Endothelial cell of umbilical vein (primary cell): ENCODE results near the gene ITM2B.

Source experiments
- EZH2 ChIP-seq: IDR thresholded peaks from 2 replicates; pipeline ENCODE4 v1.6.1; 2012; ENCODE audit warnings: borderline replicate concordance, low read depth, mild to moderate bottlenecking, moderate library complexity, low read length, inconsistent platforms; ENCODE audit not compliant: severe bottlenecking
- GATA2 ChIP-seq: IDR thresholded peaks from 2 replicates; pipeline ENCODE4 v1.7.0; 2011; ENCODE audit warnings: low read depth, mild to moderate bottlenecking, moderate library complexity, mixed read lengths, low read length; ENCODE audit not compliant: insufficient read length, insufficient read depth
- JUN ChIP-seq: IDR thresholded peaks from 2 replicates; pipeline ENCODE4 v1.6.1; 2011; ENCODE audit warnings: borderline replicate concordance, low read depth; ENCODE audit not compliant: insufficient read length, insufficient read depth
- MYC ChIP-seq: IDR thresholded peaks from one replicate; pipeline ENCODE4 v1.6.1; 2011; ENCODE audit warnings: mild to moderate bottlenecking, low read depth, low read length
- POLR2A ChIP-seq: IDR thresholded peaks from 2 replicates; pipeline ENCODE4 v1.6.1; 2012; ENCODE audit warnings: low read depth, mild to moderate bottlenecking, control low read depth, low read length
- POLR2AphosphoS5 ChIP-seq: IDR thresholded peaks from 2 replicates; pipeline ENCODE4 v1.6.1; 2012; ENCODE audit warnings: low read depth, mild to moderate bottlenecking, control low read depth, low read length, moderate library complexity; ENCODE audit not compliant: insufficient read depth
- TF ChIP-seq, protein P1 (sequence below), 2 donors: IDR thresholded peaks; 1 replicate in 1 of 2; 2 replicates in 1 of 2; pipeline ENCODE4 v1.5.1; 2011; ENCODE audit warnings: low read length in 2 of 2, mild to moderate bottlenecking in 2 of 2, moderate library complexity in 2 of 2, control low read depth in 1 of 2, inconsistent platforms in 1 of 2, low read depth in 1 of 2; ENCODE audit not compliant: insufficient read depth in 1 of 2; ENCODE audit errors: extremely low read depth in 1 of 2
- TF ChIP-seq, protein P2 (sequence below): IDR thresholded peaks from 2 replicates; pipeline ENCODE4 v1.6.1; 2011; ENCODE audit not compliant: insufficient read depth, insufficient read length

DNA sequence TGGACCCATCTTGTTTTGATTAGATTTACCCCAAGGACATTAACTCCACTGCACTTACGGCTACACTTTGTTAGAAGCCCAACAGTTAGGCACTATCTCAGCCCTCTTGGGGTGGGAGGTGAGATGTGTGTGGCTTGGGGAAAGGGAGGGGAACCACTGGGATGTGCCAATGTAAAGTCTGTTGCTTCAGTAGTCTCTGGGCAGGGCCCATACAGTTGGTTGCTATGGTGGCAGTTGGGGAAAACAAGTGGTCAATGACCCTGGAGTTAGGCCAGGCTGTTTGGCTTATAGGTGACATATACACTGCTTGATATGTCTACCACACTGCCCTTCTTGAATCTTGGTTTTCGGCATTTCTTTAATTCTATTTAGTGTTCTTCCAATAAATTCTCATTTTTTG lies 61.6 kb downstream of the ITM2B start:
- TF ChIP-seq, protein P1, sequence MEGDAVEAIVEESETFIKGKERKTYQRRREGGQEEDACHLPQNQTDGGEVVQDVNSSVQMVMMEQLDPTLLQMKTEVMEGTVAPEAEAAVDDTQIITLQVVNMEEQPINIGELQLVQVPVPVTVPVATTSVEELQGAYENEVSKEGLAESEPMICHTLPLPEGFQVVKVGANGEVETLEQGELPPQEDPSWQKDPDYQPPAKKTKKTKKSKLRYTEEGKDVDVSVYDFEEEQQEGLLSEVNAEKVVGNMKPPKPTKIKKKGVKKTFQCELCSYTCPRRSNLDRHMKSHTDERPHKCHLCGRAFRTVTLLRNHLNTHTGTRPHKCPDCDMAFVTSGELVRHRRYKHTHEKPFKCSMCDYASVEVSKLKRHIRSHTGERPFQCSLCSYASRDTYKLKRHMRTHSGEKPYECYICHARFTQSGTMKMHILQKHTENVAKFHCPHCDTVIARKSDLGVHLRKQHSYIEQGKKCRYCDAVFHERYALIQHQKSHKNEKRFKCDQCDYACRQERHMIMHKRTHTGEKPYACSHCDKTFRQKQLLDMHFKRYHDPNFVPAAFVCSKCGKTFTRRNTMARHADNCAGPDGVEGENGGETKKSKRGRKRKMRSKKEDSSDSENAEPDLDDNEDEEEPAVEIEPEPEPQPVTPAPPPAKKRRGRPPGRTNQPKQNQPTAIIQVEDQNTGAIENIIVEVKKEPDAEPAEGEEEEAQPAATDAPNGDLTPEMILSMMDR (IDR thresholded peaks at IDR 0.05; ENCODE audit: extremely low read depth in 1 of 2, insufficient read depth in 1 of 2, low read depth in 1 of 2, low read length in 2 of 2), result no peak
- TF ChIP-seq POLR2AphosphoS5 (no peak), EZH2 (no peak), JUN (no peak), POLR2A (no peak), MYC (no peak), GATA2 (no peak)
- TF ChIP-seq, protein P2, sequence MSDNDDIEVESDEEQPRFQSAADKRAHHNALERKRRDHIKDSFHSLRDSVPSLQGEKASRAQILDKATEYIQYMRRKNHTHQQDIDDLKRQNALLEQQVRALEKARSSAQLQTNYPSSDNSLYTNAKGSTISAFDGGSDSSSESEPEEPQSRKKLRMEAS, result no peak
